ENCODE results near the gene PTPN2.
"Not testable (repeated sequence)": the region's sequence is repeated elsewhere in the genome, so short reads cannot be mapped to it uniquely, and the experiment has no call there.

The PTPN2 gene

GRCh38 chr18:12883684-12884405, at the start of gene PTPN2:
Gene PTPN2, minus strand, starts transcription at chr18:12884237. Its CDS starts 96 bp downstream, at chr18:12884141.
- peak; percentile 78 to 84 for DNase-seq (ENCODE audit: low read depth in 1 of 2, low spot score in 1 of 2)

DNA sequence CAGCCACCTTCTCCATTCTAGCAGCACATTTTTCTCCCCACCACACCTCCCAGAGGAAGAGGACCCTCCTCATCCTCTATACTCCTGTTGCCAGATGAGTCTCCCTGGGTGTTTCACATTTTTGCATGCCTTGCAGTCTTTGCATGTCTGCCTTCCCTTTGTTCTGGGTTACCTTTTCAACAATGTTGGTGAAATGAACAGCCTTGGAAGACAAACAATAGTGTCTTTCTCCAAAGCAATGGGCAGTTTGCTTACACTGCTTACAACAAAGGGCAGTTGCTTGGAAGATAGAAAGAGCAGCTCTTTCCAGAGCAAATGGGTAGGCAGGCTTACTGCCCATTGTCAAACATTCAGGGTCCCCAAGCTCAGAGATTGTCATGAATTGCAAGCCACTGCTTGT, 49.3 kb upstream of the PTPN2 start:
- DNase-seq (ENCODE audit: low read depth in 1 of 2, low spot score in 1 of 2): no peak

DNA sequence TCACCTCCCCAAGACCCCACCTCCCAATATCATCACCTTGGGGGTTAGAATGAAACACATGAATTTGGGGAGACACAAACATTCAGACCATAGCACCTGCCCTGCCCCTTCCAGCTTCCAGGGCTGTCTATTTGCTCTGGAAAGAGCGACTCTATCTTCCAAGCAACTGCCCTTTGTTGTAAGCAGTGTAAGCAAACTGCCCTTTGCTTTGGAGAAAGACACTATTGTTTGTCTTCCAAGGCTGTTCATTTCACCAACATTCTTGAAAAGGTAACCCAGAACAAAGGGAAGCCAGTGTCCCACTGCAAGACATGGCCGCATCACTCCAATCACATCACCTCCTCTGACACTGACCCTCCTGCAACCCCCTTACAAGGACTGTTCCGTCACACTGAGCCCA, 46.9 kb upstream of the PTPN2 start:
- no peak for DNase-seq (ENCODE audit: low read depth in 1 of 2, low spot score in 1 of 2)

GRCh38 chr18:12930376-12930775, 46.3 kb upstream of the PTPN2 start:
- no peak for DNase-seq (ENCODE audit: low read depth in 1 of 2, low spot score in 1 of 2)

DNA sequence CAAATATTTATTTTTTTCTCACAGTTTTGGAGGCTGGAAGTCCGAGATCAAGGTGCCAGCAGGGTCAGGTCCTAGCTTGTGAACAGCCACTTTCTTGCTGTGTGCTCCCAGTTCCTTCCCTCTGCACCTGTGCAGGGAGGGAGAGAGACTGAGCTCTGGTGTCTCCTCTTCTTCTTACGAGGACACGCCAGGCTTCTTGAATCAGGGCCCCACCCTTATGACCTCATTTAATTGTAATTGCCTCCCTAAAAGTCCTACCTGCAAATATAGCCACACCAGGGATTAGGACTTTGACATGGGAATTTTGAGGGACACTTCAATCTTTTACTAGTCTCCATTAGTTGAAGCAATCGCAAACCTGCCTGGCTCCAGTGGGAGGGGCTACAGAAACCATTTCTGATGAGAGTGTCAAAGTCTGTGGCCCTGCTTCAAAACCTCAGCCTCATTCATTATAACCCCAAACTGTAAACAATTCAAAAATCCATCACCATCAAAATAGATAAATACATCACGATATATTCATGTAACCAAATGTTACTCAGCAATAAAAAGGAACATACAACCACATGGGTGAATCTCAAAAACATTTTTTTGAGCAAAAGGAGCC, 45.5 kb upstream of the PTPN2 start:
- no peak for DNase-seq (ENCODE audit: low read depth in 1 of 2, low spot score in 1 of 2)

DNA sequence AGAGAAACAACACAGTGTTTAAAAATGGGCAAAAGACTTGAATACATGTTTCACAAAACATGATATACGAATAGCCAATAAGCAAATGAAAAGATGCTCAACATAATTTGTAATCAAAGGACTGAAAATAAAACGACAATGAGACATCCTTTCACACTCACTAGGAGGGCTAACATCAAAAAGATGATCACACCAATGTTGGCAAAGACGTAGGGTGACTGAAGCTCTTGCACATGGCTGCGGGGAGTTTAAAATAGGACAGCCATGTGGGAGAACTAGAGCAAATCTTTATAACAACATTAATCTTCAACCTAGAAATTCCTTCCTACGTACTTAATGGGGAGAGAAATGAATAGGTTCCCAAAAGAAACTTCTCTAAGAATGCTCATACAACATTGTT, 44.6 kb upstream of the PTPN2 start:
- no peak for DNase-seq (ENCODE audit: low read depth in 1 of 2, low spot score in 1 of 2)

- no peak for DNase-seq (ENCODE audit: low read depth in 1 of 2, low spot score in 1 of 2)
Measured at GRCh38 chr18:12928206-12928605, 44.2 kb upstream of the PTPN2 start.

- no peak for DNase-seq (ENCODE audit: low read depth in 1 of 2, low spot score in 1 of 2)
Measured at GRCh38 chr18:12924616-12925015, 40.6 kb upstream of the PTPN2 start.

GRCh38 chr18:12922266-12922665, 38.2 kb upstream of the PTPN2 start:
- DNase-seq (ENCODE audit: low read depth in 1 of 2, low spot score in 1 of 2): no peak

- peak in 1 of 2 donors; percentile 3 for DNase-seq (ENCODE audit: low read depth in 1 of 2, low spot score in 1 of 2)
Measured at GRCh38 chr18:12921178-12921577, 37.1 kb upstream of the PTPN2 start.

- no peak for DNase-seq (ENCODE audit: low read depth in 1 of 2, low spot score in 1 of 2)
Measured at GRCh38 chr18:12911929-12912703, 28.1 kb upstream of the PTPN2 start.

GRCh38 chr18:12911025-12911928, 27.2 kb upstream of the PTPN2 start:
- peak in 1 of 2 donors; percentile 13 for DNase-seq (ENCODE audit: low read depth in 1 of 2, low spot score in 1 of 2)

DNA sequence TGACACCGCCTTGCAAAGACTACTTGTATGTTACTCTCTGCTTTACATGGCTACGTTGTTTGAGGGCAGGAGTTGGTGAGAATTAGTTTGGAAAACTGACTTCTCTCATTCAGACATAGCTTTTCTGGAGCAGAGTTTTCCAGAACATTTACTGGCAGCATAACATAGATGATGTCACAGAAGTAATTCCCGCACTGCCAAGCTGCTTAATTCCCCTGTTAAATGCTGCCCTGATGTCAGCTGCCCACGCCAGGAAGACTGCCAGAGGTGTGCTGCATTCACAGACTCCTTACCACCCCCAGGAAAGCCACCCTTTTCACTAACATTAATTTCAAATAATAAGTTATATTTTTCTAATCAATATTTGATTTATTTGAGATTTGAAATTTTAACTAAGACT, 24.7 kb upstream of the PTPN2 start:
- no peak for DNase-seq (ENCODE audit: low read depth in 1 of 2, low spot score in 1 of 2)

DNA sequence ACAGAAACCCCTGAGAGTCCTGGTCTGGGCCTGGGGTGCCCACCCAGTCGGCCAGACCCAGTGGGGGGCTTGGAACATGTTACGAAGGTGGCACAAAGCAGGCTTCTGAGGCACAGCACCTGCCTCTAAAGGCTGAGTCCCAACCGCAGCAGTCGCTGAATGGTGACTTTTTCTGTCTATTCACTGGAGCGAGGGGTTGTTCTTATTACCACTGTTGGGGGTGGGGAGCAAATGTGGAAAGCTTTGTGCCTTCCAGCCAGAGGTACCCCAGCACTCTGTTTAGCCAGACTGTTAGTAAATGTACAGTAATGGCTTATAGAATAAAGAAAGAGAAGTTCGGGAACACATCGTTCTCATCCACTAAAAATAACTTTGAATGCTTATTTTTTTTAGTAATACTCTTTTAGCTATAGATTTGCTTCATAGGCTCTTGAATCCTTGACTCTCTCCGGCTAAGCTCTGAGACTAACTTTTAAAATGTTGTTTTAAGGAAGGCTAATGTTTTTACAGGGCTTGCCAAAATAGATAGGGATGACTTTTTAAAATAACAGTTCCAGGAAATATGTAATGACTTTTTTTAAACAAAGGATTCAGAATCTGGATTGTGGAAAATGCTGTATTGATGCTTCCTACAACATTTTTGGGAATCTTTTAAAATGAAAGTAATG, 23.4 kb upstream of the PTPN2 start:
- DNase-seq (ENCODE audit: low read depth in 1 of 2, low spot score in 1 of 2): no peak

- DNase-seq (ENCODE audit: low read depth in 1 of 2, low spot score in 1 of 2): no peak
Measured at GRCh38 chr18:12906773-12907172, 22.7 kb upstream of the PTPN2 start.

GRCh38 chr18:12906119-12906518, 22.1 kb upstream of the PTPN2 start:
- DNase-seq (ENCODE audit: low read depth in 1 of 2, low spot score in 1 of 2): no peak

- no peak for DNase-seq (ENCODE audit: low read depth in 1 of 2, low spot score in 1 of 2)
Measured at GRCh38 chr18:12904012-12904516, 20.0 kb upstream of the PTPN2 start.

GRCh38 chr18:12901208-12901607, 17.2 kb upstream of the PTPN2 start:
- not testable (repeated sequence) for DNase-seq (ENCODE audit: low read depth in 1 of 2, low spot score in 1 of 2)

GRCh38 chr18:12896784-12897333, 12.8 kb upstream of the PTPN2 start:
- DNase-seq (ENCODE audit: low read depth in 1 of 2, low spot score in 1 of 2): not testable (repeated sequence)

GRCh38 chr18:12895626-12896025, 11.6 kb upstream of the PTPN2 start:
- DNase-seq (ENCODE audit: low read depth in 1 of 2, low spot score in 1 of 2): no peak
